Astrocyte of the hippocampus (primary cell): Measurements from ENCODE around the gene TECTB.
A peak's percentile ranks its signal among the peaks of the same experiment; 100 is the strongest.

Experiments
- DNase-seq: peaks from one replicate; pipeline ENCODE4 v3.0.0; 2011; ENCODE audit warnings: low read depth, low spot score

TECTB gene

GRCh38 chr10:112274831-112275230 lies 8.4 kb upstream of the TECTB start:
- DNase-seq = no peak

GRCh38 chr10:112275512-112276245 lies 7.5 kb upstream of the TECTB start:
- DNase-seq = no peak

GRCh38 chr10:112278871-112279270 lies 4.3 kb upstream of the TECTB start:
- peak; percentile 22 for DNase-seq

GRCh38 chr10:112279433-112279832 lies 3.8 kb upstream of the TECTB start:
- peak; percentile 35 for DNase-seq

- DNase-seq = peak; percentile 24
Measured at GRCh38 chr10:112280205-112280921, 2.8 kb upstream of the TECTB start.

- no peak for DNase-seq
Measured at GRCh38 chr10:112282086-112282485, 1.1 kb upstream of the TECTB start.

- DNase-seq = peak; percentile 30
Measured at GRCh38 chr10:112286837-112287818, 3.9 kb downstream of the TECTB start.

GRCh38 chr10:112287844-112288243 lies 4.6 kb downstream of the TECTB start:
- DNase-seq = no peak

- peak; percentile 5 for DNase-seq
Measured at GRCh38 chr10:112288486-112288885, 5.3 kb downstream of the TECTB start.

- no peak for DNase-seq
Measured at GRCh38 chr10:112289373-112290053, 6.3 kb downstream of the TECTB start.

- DNase-seq = no peak
Measured at GRCh38 chr10:112290054-112290373, 6.8 kb downstream of the TECTB start.

GRCh38 chr10:112294169-112294568 lies 11.0 kb downstream of the TECTB start:
- no peak for DNase-seq

GRCh38 chr10:112295853-112296830 lies 12.9 kb downstream of the TECTB start:
- DNase-seq = peak; percentile 12

GRCh38 chr10:112296908-112297331 lies 13.7 kb downstream of the TECTB start:
- DNase-seq = no peak

GRCh38 chr10:112298581-112298980 lies 15.4 kb downstream of the TECTB start:
- DNase-seq = no peak

GRCh38 chr10:112299456-112299855 lies 16.3 kb downstream of the TECTB start:
- DNase-seq = no peak

GRCh38 chr10:112302335-112302734 lies 19.1 kb downstream of the TECTB start:
- no peak for DNase-seq

GRCh38 chr10:112303528-112303927 lies 20.3 kb downstream of the TECTB start:
- no peak for DNase-seq

GRCh38 chr10:112304267-112304859 lies 21.2 kb downstream of the TECTB start:
- DNase-seq = no peak
